ENCODE measurements around the gene CCL3. TPM values are rescaled to one million over a fixed set of nuclear protein-coding genes. Genes with fewer than 3 reads are reported as not detected.

CCL3 gene
- total and polyA plus RNA-seq, 2 donors (not counting 3 experiments of a cell fraction or from before 2014, with no cell fraction given), result not detected

DNA sequence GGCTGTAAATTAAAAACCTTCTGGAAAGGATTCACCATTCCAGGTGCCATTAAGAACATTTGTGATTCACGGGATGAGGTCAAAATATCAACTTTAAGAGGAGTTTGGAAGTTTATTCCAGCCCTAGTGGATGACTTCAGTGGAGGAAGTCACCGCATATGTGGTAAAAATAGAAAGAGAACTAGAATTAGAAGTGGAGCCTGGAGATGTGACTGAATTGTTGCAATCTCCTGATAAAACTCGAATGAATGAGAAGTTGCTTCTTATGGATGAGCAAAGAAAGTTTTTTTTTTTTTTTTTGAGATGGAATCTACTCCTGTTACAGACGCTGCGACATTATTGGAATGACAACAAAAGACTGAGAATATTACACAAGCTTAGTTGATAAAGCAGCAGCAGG lies 40.4 kb upstream of the CCL3 start:
- CTCF ChIA-PET, result interaction anchor here (0.9 kb wide), 1 partner anchor 161 kb away, joined by 3 read pairs; no protein-coding TSS in a partner anchor
- intact Hi-C loops (cut with micrococcal nuclease), result no loop called here

More for the DNA sequence above, 40.4 kb upstream of the CCL3 start:
- H3K27me3 ChIP-seq (ENCODE audit: control insufficient read depth in 2 of 2, insufficient read depth in 2 of 2, low read length in 2 of 2), result peaks cover 0 to 5% of the 10 kb centered on the region in 2 experiments
- POLR2A ChIA-PET, result no interaction called here
- H3K9ac ChIP-seq (replicated peaks; ENCODE audit: extremely low read depth, insufficient read depth, low read length), result no peak overlapping the region
- DNase-seq (ENCODE audit: low read depth, low spot score) (no peak), FAIRE-seq (no peak)
- dilution Hi-C loops (cut with MboI; ENCODE audit: extremely low pct_ligation_motif_present, low sequenced_read_pairs), result no loop called here
- TF ChIP-seq POLR2A (IDR thresholded peaks at IDR 0.05; ENCODE audit: low read depth, low read length) (no peak), GATA2 (IDR thresholded peaks at IDR 0.05; ENCODE audit: insufficient read depth, insufficient read length, low read depth, low read length) (no peak), CTCF (IDR thresholded peaks at IDR 0.05; ENCODE audit: extremely low read depth in 1 of 2, insufficient read depth in 1 of 2, low read depth in 1 of 2, low read length in 2 of 2) (no peak), JUN (IDR thresholded peaks at IDR 0.05; ENCODE audit: borderline replicate concordance, insufficient read depth, insufficient read length, low read depth) (no peak), MYC (IDR thresholded peaks at IDR 0.05; ENCODE audit: low read depth, low read length) (no peak)
- BruUV-seq (replicated peaks), result no TSS peak
- no peak overlapping the region for H3K4me2 ChIP-seq (ENCODE audit: insufficient read depth, low read length)
- H4K20me1 ChIP-seq (replicated peaks; ENCODE audit: control insufficient read depth, extremely low read depth, insufficient read depth, low read length), result no peaks in the 10 kb centered on the region
- no peaks in the 10 kb centered on the region for H3K4me1 ChIP-seq (ENCODE audit: control insufficient read depth, extremely low read depth, insufficient read depth, low read length)
- H3K27ac ChIP-seq (ENCODE audit: insufficient read depth, low read depth, low read length), result no peak overlapping the region
- H2AFZ ChIP-seq (ENCODE audit: low read depth, low read length), result no peak overlapping the region
- no peaks in the 10 kb centered on the region for H3K9me1 ChIP-seq (replicated peaks; ENCODE audit: control insufficient read depth, extremely low read depth, insufficient read depth, low read length)
- no peaks in the 10 kb centered on the region for H3K36me3 ChIP-seq (ENCODE audit: control insufficient read depth in 2 of 2, extremely low read depth in 1 of 2, insufficient read depth in 2 of 2, low read length in 2 of 2)
- no peaks in the 10 kb centered on the region for H3K9me3 ChIP-seq (replicated peaks; ENCODE audit: control insufficient read depth, insufficient read depth, low read length)
- no peak overlapping the region for H3K4me3 ChIP-seq (replicated peaks in 1 of 3; ENCODE audit: insufficient read depth in 1 of 3, low read depth in 1 of 3, low read length in 3 of 3)
- no peaks in the 10 kb centered on the region for H3K79me2 ChIP-seq (ENCODE audit: control insufficient read depth, insufficient read depth, low read length)
